Activated CD8-positive, alpha-beta T cell treated with anti-CD3 and anti-CD28 coated beads for 36 hours (primary cell): ENCODE results near the gene ARRDC5. TPM values are rescaled to one million over a fixed set of nuclear protein-coding genes. Genes with fewer than 3 reads are reported as not detected.
"Not testable (repeated sequence)": the region's sequence is repeated elsewhere in the genome, so short reads cannot be mapped to it uniquely, and the experiment has no call there.

Experiments used
- ATAC-seq: fragments of 200-7000 bp; cut with Tn5 transposase; one replicate; pipeline ENCODE4 v1.10.0; 2021; ENCODE audit warnings: mild to moderate bottlenecking, moderate library complexity
- CTCF ChIA-PET: fragments of 350-600 bp; sonication (Branson Sonifier 250); formaldehyde crosslinking; loops from one replicate; lab custom pipeline; 2021; ENCODE audit warnings: antibody characterized with exemption; lab: Charles Lee
- POLR2A ChIA-PET: fragments of 350-600 bp; sonication (Branson Sonifier 250); formaldehyde crosslinking; loops from one replicate; lab custom pipeline; 2021; ENCODE audit warnings: antibody characterized with exemption; lab: Charles Lee
- DNase-seq: peaks from one replicate; pipeline ENCODE4 v3.0.0-alpha.2; 2020
- H3K27ac Mint-ChIP-seq: one replicate; pipeline ENCODE4 v1.8.0; 2021; ENCODE audit warnings: mild to moderate bottlenecking, mixed read lengths
- H3K27me3 Mint-ChIP-seq: one replicate; pipeline ENCODE4 v1.8.0; 2021; ENCODE audit warnings: mixed read lengths
- H3K36me3 Mint-ChIP-seq: one replicate; pipeline ENCODE4 v1.8.0; 2021; ENCODE audit warnings: low read depth, mixed read lengths
- H3K4me1 Mint-ChIP-seq: one replicate; pipeline ENCODE4 v1.8.0; 2021; ENCODE audit warnings: low read depth, mixed read lengths
- H3K4me3 Mint-ChIP-seq: one replicate; pipeline ENCODE4 v1.8.0; 2021; ENCODE audit warnings: mild to moderate bottlenecking, moderate library complexity, mixed read lengths
- H3K9me3 Mint-ChIP-seq: one replicate; pipeline ENCODE4 v1.8.0; 2021; ENCODE audit warnings: mixed read lengths
- CTCF ChIP-seq: fragments of 200-600 bp; IDR thresholded peaks from one replicate; pipeline ENCODE4 v1.8.0; 2022; ENCODE audit warnings: antibody characterized with exemption, mild to moderate bottlenecking
- intact Hi-C: fragments of 100-400 bp; cut with micrococcal nuclease; formaldehyde crosslinking; loops from one replicate; pipeline ENCODE4 v1.10.0; 2022
- total RNA-seq, 2 experiments: library from RNA; stranded (reverse); gene quantifications; one replicate each; pipeline ENCODE4 v1.2.3, GENCODE V29; 2021

The ARRDC5 gene
- under 1 TPM; 0.18 to 0.20 TPM for total RNA-seq

GRCh38 chr19:4902796-4903195 is at the start of gene ARRDC5:
TSS of gene ARRDC5 (minus strand) at chr19:4902896. CDS start at chr19:4902825, 71 bp downstream.
- Mint-ChIP-seq H3K4me3 (no peak within 1 kb of the TSS), H3K27me3 (no peaks in the 10 kb centered on the region), H3K36me3 (no peaks in the 10 kb centered on the region), H3K27ac (peak within 1 kb of the TSS; percentile 58), H3K9me3 (no peaks in the 10 kb centered on the region), H3K4me1 (peaks cover 6% of the 10 kb centered on the region)
- intact Hi-C loops: no loop called here
- DNase-seq: no peak
- no peak for TF ChIP-seq CTCF
- POLR2A ChIA-PET: interaction anchor here (0.6 kb wide), 1 partner anchor 73 kb away, joined by 3 read pairs; no protein-coding TSS in a partner anchor
- ATAC-seq: no peak
- CTCF ChIA-PET: interaction anchor here (0.7 to 1.0 kb wide), 2 partner anchors 31 to 93 kb away, joined by 3 read pairs; no protein-coding TSS in a partner anchor

- DNase-seq (no peak), ATAC-seq (no peak)
- H3K36me3 Mint-ChIP-seq: peaks cover 69% of the 10 kb centered on the region
- no peaks in the 10 kb centered on the region for H3K27me3 Mint-ChIP-seq
- no peak overlapping the region for H3K27ac Mint-ChIP-seq
- H3K4me1 Mint-ChIP-seq: no peaks in the 10 kb centered on the region
- TF ChIP-seq CTCF: no peak
- H3K4me3 Mint-ChIP-seq: no peak overlapping the region
- ChIA-PET CTCF (interaction anchor here (1.6 kb wide), 1 partner anchor 50 kb away, joined by 4 read pairs; no protein-coding TSS in a partner anchor), POLR2A (interaction anchor here (1.3 to 1.6 kb wide), 2 partner anchors 10 to 35 kb away, joined by 5 to 8 read pairs; no protein-coding TSS in a partner anchor)
- no peaks in the 10 kb centered on the region for H3K9me3 Mint-ChIP-seq
- intact Hi-C loops: no loop called here
These were observed 49.0 kb upstream of the ARRDC5 start for GRCh38 chr19:4951656-4952055.

GRCh38 chr19:4950650-4951049 is 48.0 kb upstream of the ARRDC5 start:
- H3K27me3 Mint-ChIP-seq, DNase-seq, H3K4me3 Mint-ChIP-seq, H3K27ac Mint-ChIP-seq, intact Hi-C loops, H3K4me1 Mint-ChIP-seq, H3K9me3 Mint-ChIP-seq, ATAC-seq, CTCF ChIA-PET: not testable (repeated sequence)
- POLR2A ChIA-PET: interaction anchor here (0.6 to 1.3 kb wide), 3 partner anchors 13 to 37 kb away, joined by 3 to 5 read pairs (median 3); no protein-coding TSS in a partner anchor
- peaks cover 73% of the 10 kb centered on the region for H3K36me3 Mint-ChIP-seq

GRCh38 chr19:4941638-4942169 is 39.0 kb upstream of the ARRDC5 start:
- H3K27ac Mint-ChIP-seq, H3K4me1 Mint-ChIP-seq, H3K9me3 Mint-ChIP-seq, H3K27me3 Mint-ChIP-seq, ATAC-seq, H3K4me3 Mint-ChIP-seq, intact Hi-C loops, DNase-seq, CTCF ChIA-PET: not testable (repeated sequence)
- peaks cover 75% of the 10 kb centered on the region for H3K36me3 Mint-ChIP-seq
- POLR2A ChIA-PET: interaction anchor here (2.9 kb wide), 1 partner anchor 11 kb away, joined by 8 read pairs; no protein-coding TSS in a partner anchor

GRCh38 chr19:4939466-4939865 is 36.8 kb upstream of the ARRDC5 start:
- ChIA-PET POLR2A (interaction anchor here (0.7 to 1.3 kb wide), 2 partner anchors 12 to 16 kb away, joined by 3 read pairs; no protein-coding TSS in a partner anchor), CTCF (no interaction called here)
- no peaks in the 10 kb centered on the region for H3K9me3 Mint-ChIP-seq
- ATAC-seq (no peak), DNase-seq (no peak)
- intact Hi-C loops: no loop called here
- peaks cover 72% of the 10 kb centered on the region for H3K36me3 Mint-ChIP-seq
- no peak overlapping the region for H3K4me3 Mint-ChIP-seq
- H3K4me1 Mint-ChIP-seq: no peaks in the 10 kb centered on the region
- no peak overlapping the region for H3K27ac Mint-ChIP-seq
- no peaks in the 10 kb centered on the region for H3K27me3 Mint-ChIP-seq
- TF ChIP-seq CTCF: no peak

- H3K4me1 Mint-ChIP-seq, H3K27me3 Mint-ChIP-seq, H3K9me3 Mint-ChIP-seq, ATAC-seq, H3K27ac Mint-ChIP-seq, intact Hi-C loops, H3K4me3 Mint-ChIP-seq, DNase-seq: not testable (repeated sequence)
- H3K36me3 Mint-ChIP-seq: peaks cover 70% of the 10 kb centered on the region
- ChIA-PET POLR2A (interaction anchor here (0.5 to 1.7 kb wide), 3 partner anchors 10 to 1429 kb away, joined by 3 to 6 read pairs (median 3); no protein-coding TSS in a partner anchor), CTCF (interaction anchor here (1.0 kb wide), 2 partner anchors 26 to 866 kb away, joined by 3 read pairs; no protein-coding TSS in a partner anchor)
These were observed 35.8 kb upstream of the ARRDC5 start for GRCh38 chr19:4938461-4938860.
